Mammary epithelial cell (primary cell): ENCODE results near the gene DDAH1.

Experiments
- EZH2 ChIP-seq: IDR thresholded peaks from 2 replicates; pipeline ENCODE4 v1.6.1; 2012; ENCODE audit warnings: low read length, inconsistent platforms, borderline replicate concordance
- TF ChIP-seq, protein P1 (sequence below), 2 donors: IDR thresholded peaks in 1 of 2; conservative IDR thresholded peaks in 1 of 2; 2 replicates each; pipeline ENCODE4 v1.5.1; 2011 to 2012; ENCODE audit warnings: inconsistent platforms in 2 of 2, low read length in 2 of 2, mild to moderate bottlenecking in 2 of 2, control low read depth in 1 of 2, low read depth in 1 of 2; ENCODE audit not compliant: insufficient read depth in 1 of 2; ENCODE audit errors: extremely low read depth in 1 of 2

DNA sequence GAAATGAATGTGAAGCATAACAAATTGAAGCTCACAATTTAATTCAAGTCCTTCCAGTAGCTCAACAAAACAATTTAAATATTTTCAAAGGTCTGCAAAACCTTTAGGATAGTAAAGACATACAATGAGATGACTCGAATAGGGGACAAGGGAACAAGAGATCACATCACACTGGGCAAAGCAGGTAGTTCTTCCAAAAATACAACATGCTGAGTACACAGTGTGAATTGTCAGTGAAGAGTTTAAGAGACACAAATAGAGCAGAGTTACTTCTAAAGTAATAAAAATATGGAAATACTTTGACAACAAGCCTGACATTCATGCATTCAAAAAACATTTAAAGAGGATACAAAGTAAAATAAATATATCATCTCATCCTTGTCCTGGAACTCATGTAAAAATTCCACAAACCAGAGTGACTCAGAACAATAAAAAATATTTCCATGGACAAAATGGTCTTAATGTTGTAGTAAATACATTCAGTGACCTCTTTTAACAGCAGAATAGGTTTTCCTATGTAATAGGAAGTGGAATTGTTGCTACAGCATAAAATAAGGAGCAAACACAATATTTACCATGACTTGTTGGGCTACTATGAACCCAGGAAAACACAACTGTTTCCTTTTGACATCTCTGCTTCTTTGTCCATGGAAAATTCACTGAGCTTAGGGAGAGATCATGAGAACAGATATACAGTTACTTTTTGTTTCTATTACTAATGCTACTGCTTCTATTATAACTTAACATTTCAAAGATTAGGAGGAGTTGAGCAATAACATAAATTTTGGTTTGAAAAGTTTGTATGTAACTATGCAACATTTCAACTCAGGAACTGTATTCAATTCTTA, 104.9 kb downstream of the DDAH1 start:
- TF ChIP-seq, protein P1, sequence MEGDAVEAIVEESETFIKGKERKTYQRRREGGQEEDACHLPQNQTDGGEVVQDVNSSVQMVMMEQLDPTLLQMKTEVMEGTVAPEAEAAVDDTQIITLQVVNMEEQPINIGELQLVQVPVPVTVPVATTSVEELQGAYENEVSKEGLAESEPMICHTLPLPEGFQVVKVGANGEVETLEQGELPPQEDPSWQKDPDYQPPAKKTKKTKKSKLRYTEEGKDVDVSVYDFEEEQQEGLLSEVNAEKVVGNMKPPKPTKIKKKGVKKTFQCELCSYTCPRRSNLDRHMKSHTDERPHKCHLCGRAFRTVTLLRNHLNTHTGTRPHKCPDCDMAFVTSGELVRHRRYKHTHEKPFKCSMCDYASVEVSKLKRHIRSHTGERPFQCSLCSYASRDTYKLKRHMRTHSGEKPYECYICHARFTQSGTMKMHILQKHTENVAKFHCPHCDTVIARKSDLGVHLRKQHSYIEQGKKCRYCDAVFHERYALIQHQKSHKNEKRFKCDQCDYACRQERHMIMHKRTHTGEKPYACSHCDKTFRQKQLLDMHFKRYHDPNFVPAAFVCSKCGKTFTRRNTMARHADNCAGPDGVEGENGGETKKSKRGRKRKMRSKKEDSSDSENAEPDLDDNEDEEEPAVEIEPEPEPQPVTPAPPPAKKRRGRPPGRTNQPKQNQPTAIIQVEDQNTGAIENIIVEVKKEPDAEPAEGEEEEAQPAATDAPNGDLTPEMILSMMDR (conservative IDR thresholded peaks at IDR 0.05 in 1 of 2, IDR thresholded peaks at IDR 0.05 in 1 of 2; ENCODE audit: extremely low read depth in 1 of 2, insufficient read depth in 1 of 2, low read depth in 1 of 2, low read length in 2 of 2), result no peak
- no peak for TF ChIP-seq EZH2
